Measurements from ENCODE around the gene ABCC6.

GRCh38 chr16:16171332-16171919 lies 51.9 kb downstream of the ABCC6 start:
- TF ChIP-seq, protein P1, sequence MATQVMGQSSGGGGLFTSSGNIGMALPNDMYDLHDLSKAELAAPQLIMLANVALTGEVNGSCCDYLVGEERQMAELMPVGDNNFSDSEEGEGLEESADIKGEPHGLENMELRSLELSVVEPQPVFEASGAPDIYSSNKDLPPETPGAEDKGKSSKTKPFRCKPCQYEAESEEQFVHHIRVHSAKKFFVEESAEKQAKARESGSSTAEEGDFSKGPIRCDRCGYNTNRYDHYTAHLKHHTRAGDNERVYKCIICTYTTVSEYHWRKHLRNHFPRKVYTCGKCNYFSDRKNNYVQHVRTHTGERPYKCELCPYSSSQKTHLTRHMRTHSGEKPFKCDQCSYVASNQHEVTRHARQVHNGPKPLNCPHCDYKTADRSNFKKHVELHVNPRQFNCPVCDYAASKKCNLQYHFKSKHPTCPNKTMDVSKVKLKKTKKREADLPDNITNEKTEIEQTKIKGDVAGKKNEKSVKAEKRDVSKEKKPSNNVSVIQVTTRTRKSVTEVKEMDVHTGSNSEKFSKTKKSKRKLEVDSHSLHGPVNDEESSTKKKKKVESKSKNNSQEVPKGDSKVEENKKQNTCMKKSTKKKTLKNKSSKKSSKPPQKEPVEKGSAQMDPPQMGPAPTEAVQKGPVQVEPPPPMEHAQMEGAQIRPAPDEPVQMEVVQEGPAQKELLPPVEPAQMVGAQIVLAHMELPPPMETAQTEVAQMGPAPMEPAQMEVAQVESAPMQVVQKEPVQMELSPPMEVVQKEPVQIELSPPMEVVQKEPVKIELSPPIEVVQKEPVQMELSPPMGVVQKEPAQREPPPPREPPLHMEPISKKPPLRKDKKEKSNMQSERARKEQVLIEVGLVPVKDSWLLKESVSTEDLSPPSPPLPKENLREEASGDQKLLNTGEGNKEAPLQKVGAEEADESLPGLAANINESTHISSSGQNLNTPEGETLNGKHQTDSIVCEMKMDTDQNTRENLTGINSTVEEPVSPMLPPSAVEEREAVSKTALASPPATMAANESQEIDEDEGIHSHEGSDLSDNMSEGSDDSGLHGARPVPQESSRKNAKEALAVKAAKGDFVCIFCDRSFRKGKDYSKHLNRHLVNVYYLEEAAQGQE (IDR thresholded peaks at IDR 0.05; ENCODE audit: insufficient read depth in 1 of 2, low read depth in 2 of 2, low read length in 1 of 2), result no peak
- TF ChIP-seq CTCF (IDR thresholded peaks at IDR 0.05), result no peak
- TF ChIP-seq POLR2AphosphoS5 (IDR thresholded peaks at IDR 0.05; ENCODE audit: low read depth, low read length), result no peak
- no peak for TF ChIP-seq TCF7L2 (IDR thresholded peaks at IDR 0.05; ENCODE audit: low read depth, low read length)
